Endodermal cell (in vitro differentiated cells): ENCODE data around the gene COL6A5. TPM values are rescaled to one million over a fixed set of nuclear protein-coding genes. Genes with fewer than 3 reads are reported as not detected.
A peak's percentile ranks its signal among the peaks of the same experiment; 100 is the strongest.

ENCODE experiments used
- DNase-seq: peaks from one replicate; pipeline ENCODE4 v3.0.0-alpha.2; 2017
- H3K27ac ChIP-seq: 2 replicates; pipeline ENCODE4 v1.5.1; 2013; ENCODE audit warnings: mild to moderate bottlenecking, low read depth, low read length, moderate library complexity
- H3K27me3 ChIP-seq: 2 replicates; pipeline ENCODE4 v1.6.1; 2013; ENCODE audit warnings: mild to moderate bottlenecking, low read length, moderate library complexity; ENCODE audit not compliant: insufficient read depth, control insufficient read depth, poor library complexity, severe bottlenecking
- H3K36me3 ChIP-seq: 2 replicates; pipeline ENCODE4 v1.7.0; 2013; ENCODE audit warnings: mild to moderate bottlenecking, low read length, moderate library complexity; ENCODE audit not compliant: control insufficient read depth, insufficient read depth
- H3K4me1 ChIP-seq: one replicate; pipeline ENCODE4 v1.7.0; 2013; ENCODE audit warnings: low read length; ENCODE audit not compliant: control insufficient read depth, insufficient read depth
- H3K4me3 ChIP-seq: 2 replicates; pipeline ENCODE4 v1.5.1; 2013; ENCODE audit warnings: mild to moderate bottlenecking, low read length, moderate library complexity
- H3K9ac ChIP-seq: 2 replicates; pipeline ENCODE4 v1.6.1; 2013; ENCODE audit warnings: mild to moderate bottlenecking, low read length, moderate library complexity; ENCODE audit not compliant: poor library complexity, severe bottlenecking; ENCODE audit errors: extremely low read depth
- H3K9me3 ChIP-seq: 2 replicates; pipeline ENCODE4 v1.6.1; 2013; ENCODE audit warnings: mild to moderate bottlenecking, low read length, moderate library complexity; ENCODE audit not compliant: control insufficient read depth
- H3K27ac Mint-ChIP-seq: 2 replicates; pipeline ENCODE4 v1.8.0; 2020; ENCODE audit warnings: mixed read lengths
- H3K27me3 Mint-ChIP-seq: 2 replicates; pipeline ENCODE4 v1.8.0; 2021; ENCODE audit warnings: mild to moderate bottlenecking, mixed read lengths; ENCODE audit not compliant: insufficient read depth
- H3K36me3 Mint-ChIP-seq: 2 replicates; pipeline ENCODE4 v1.8.0; 2020; ENCODE audit warnings: low read depth, mixed read lengths
- H3K4me1 Mint-ChIP-seq: 2 replicates; pipeline ENCODE4 v1.8.0; 2020; ENCODE audit warnings: mixed read lengths
- H3K4me3 Mint-ChIP-seq: 2 replicates; pipeline ENCODE4 v1.8.0; 2020; ENCODE audit warnings: mild to moderate bottlenecking, moderate library complexity, mixed read lengths
- H3K9me3 Mint-ChIP-seq: 2 replicates; pipeline ENCODE4 v1.8.0; 2020; ENCODE audit warnings: mild to moderate bottlenecking, mixed read lengths
- CTCF ChIP-seq: fragments of 200-600 bp; sonication (generic); conservative IDR thresholded peaks from 2 replicates; pipeline ENCODE4 v1.5.0; 2021; ENCODE audit warnings: antibody characterized with exemption, mild to moderate bottlenecking
- WGBS, 2 experiments: methylation state at CpG; one replicate each; pipeline versions ENCODE4 v1.1.5 to v1.1.7; 2013; ENCODE audit warnings: missing lambda C conversion rate in 2 of 2, mixed read lengths in 1 of 2; ENCODE audit not compliant: insufficient coverage in 1 of 2, insufficient read length in 1 of 2; 5-methylcytosine and 5-hydroxymethylcytosine counted together
- total RNA-seq, 2 donors: library from RNA; stranded (reverse); fragmentation: NEBNext Ultra II Directional in 1 of 2; extraction: Animal tissue kit (Norgen Biotek cat#: 25700) in 1 of 2; gene quantifications; 2 replicates in 1 of 2; 3 replicates in 1 of 2; pipeline ENCODE4 v1.2.1, GENCODE V29; 2021

Gene COL6A5
- total RNA-seq, 2 donors from 2014 or later: 0.02 to 0.07 TPM

DNA sequence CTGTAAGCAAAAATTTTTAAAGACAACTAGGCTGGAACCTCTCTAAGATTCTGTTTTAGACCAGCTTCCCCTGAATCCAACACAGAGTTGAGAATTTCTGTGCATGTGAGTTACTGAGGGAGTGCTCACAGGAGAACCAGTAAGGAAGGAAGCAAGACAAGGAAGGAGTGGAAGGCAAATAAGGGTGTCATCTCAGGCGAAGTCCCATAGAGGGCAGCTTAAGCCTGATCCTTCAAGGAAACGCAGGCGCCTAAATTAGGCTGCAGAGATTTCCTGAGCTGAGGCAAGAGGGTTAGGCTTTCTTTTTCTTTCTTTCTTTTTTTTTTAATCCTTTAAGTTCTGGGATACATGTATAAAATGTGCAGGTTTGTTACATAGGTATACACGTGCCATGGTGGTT is 135.3 kb downstream of the COL6A5 start:
- DNase-seq: peak; percentile 80
- Histone ChIP-seq H3K4me3 (no peak overlapping the region), H3K4me1 (no peaks in the 10 kb centered on the region), H3K9me3 (no peaks in the 10 kb centered on the region), H3K36me3 (no peaks in the 10 kb centered on the region), H3K27me3 (no peaks in the 10 kb centered on the region), H3K27ac (no peak overlapping the region), H3K9ac (no peak overlapping the region)
- no peaks in the 10 kb centered on the region for H3K36me3 Mint-ChIP-seq
- 13 to 45% methylated on average over 3 to 4 of the region's 4 CpGs for WGBS, 2 experiments
- H3K4me3 Mint-ChIP-seq: no peak overlapping the region
- peak; percentile 80 for TF ChIP-seq CTCF
- no peak overlapping the region for H3K27ac Mint-ChIP-seq
- H3K9me3 Mint-ChIP-seq: peaks cover 4% of the 10 kb centered on the region
- no peaks in the 10 kb centered on the region for H3K4me1 Mint-ChIP-seq
- peaks cover 5% of the 10 kb centered on the region for H3K27me3 Mint-ChIP-seq

DNA sequence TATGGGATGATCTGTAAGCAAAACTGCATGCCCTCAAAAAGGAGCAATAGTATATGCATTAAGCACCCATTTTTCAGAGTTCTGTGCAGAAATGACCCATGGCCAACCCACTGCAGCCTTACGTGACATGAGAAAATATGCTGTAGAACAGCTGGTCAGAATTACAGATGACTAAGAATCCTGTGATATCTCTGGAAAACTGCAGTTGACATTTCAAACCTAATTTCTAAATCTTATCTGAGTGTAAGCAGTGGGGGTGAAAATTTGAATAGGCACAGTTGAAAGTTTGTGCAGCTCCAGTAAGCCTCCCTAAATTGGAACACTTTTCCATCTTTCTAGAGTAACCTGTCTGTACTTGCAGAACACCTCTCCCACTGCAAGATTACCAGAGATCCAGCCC is 142.8 kb downstream of the COL6A5 start:
- WGBS, 2 experiments: 83 to 100% methylated on average over 1 of the region's 1 CpG
- H3K27ac ChIP-seq: no peak overlapping the region
- H3K4me1 Mint-ChIP-seq: peaks cover 35% of the 10 kb centered on the region

DNA sequence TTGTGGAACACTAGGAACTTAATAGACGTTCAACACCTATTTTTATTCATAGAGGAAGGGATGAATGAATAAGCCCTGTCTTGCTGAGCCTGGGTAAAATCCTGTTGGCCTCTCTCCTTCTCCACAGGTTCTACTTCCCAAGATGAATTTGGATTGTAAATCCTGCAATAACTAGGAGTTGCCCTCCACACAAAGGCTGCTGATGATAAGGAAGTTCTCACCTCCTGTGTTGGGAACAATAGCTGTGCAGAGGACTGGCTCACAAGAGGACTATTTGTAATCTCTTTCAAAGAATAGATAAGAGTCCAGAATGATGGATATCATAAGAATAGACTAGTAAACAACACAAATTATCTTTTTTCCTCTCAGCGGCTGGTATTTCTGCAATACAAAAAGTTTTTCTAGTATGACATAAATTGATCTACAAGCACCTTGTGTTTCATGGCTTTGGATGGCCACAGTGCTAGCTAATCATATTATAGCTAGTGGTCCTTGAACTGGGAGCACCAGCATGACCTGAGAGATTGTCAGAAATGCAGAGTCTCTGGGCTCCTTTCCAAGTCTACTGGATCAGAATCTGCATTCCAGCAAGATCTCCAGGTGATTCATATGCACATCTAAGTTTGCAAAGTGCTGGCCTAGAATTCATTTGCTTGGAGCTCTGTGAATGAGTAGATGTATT is 143.4 kb downstream of the COL6A5 start:
- Mint-ChIP-seq H3K27ac (no peak overlapping the region), H3K36me3 (no peaks in the 10 kb centered on the region), H3K27me3 (peaks cover 12% of the 10 kb centered on the region), H3K4me1 (peaks cover 35% of the 10 kb centered on the region), H3K9me3 (no peaks in the 10 kb centered on the region), H3K4me3 (no peak overlapping the region)
- peaks cover 18% of the 10 kb centered on the region for H3K4me1 ChIP-seq
- no peak for TF ChIP-seq CTCF
- H3K9me3 ChIP-seq: no peaks in the 10 kb centered on the region
- H3K4me3 ChIP-seq: peak overlapping the region; percentile 64
- DNase-seq: peak; percentile 53
- no peak overlapping the region for H3K9ac ChIP-seq
- 67% methylated on average over 2 of the region's 2 CpGs; no CpG with 5 or more reads in 1 of the 2 experiments for WGBS, 2 experiments
- H3K27ac ChIP-seq: no peak overlapping the region
- peaks cover 13% of the 10 kb centered on the region for H3K27me3 ChIP-seq
- H3K36me3 ChIP-seq: no peaks in the 10 kb centered on the region

More for the DNA sequence above, 142.8 kb downstream of the COL6A5 start:
- Histone ChIP-seq H3K27me3 (peaks cover 13% of the 10 kb centered on the region), H3K4me3 (peak overlapping the region; percentile 64), H3K9me3 (no peaks in the 10 kb centered on the region), H3K9ac (no peak overlapping the region), H3K36me3 (no peaks in the 10 kb centered on the region), H3K4me1 (peaks cover 18% of the 10 kb centered on the region)
- no peak for TF ChIP-seq CTCF
- Mint-ChIP-seq H3K27me3 (peaks cover 12% of the 10 kb centered on the region), H3K4me3 (no peak overlapping the region), H3K9me3 (no peaks in the 10 kb centered on the region), H3K27ac (no peak overlapping the region), H3K36me3 (no peaks in the 10 kb centered on the region)
- no peak for DNase-seq
